Keratinocyte (primary cell): ENCODE data around the gene PRPF38A. TPM values are rescaled to one million over a fixed set of nuclear protein-coding genes. Genes with fewer than 3 reads are reported as not detected.
"Not testable (repeated sequence)": the region's sequence is repeated elsewhere in the genome, so short reads cannot be mapped to it uniquely, and the experiment has no call there.

Experiments used
- DNase-seq: peaks from one replicate; pipeline ENCODE4 v3.0.0-alpha.2; 2011; ENCODE audit warnings: low read depth, missing footprints, low spot score
- FAIRE-seq: peaks from 2 replicates; lab custom pipeline; 2011; peaks lifted over from hg19 to GRCh38; lab: Jason Lieb, UNC
- H2AFZ ChIP-seq: 2 replicates; pipeline ENCODE4 v1.6.0; 2012; ENCODE audit warnings: low read length, control low read depth, inconsistent platforms; ENCODE audit not compliant: control insufficient read depth
- H3K27ac ChIP-seq: 2 replicates; pipeline ENCODE4 v1.5.1; 2011; ENCODE audit warnings: low read length; ENCODE audit not compliant: control insufficient read depth, insufficient read depth
- H3K27me3 ChIP-seq: 3 replicates; pipeline ENCODE4 v1.6.0; 2011; ENCODE audit warnings: low read length; ENCODE audit not compliant: control insufficient read depth, insufficient read depth; ENCODE audit errors: extremely low read depth
- H3K36me3 ChIP-seq, 2 experiments: 2 replicates in 1 of 2; 3 replicates in 1 of 2; pipeline ENCODE4 v1.5.1; 2011; ENCODE audit warnings: low read length in 2 of 2, mild to moderate bottlenecking in 1 of 2; ENCODE audit not compliant: control insufficient read depth in 2 of 2, insufficient read depth in 2 of 2; ENCODE audit errors: extremely low read depth in 1 of 2
- H3K4me1 ChIP-seq: 3 replicates; pipeline ENCODE4 v1.5.1; 2011; ENCODE audit warnings: low read length; ENCODE audit not compliant: control insufficient read depth, insufficient read depth; ENCODE audit errors: extremely low read depth
- H3K4me2 ChIP-seq: 3 replicates; pipeline ENCODE4 v1.6.0; 2011; ENCODE audit warnings: low read depth, low read length; ENCODE audit not compliant: control insufficient read depth, insufficient read depth; ENCODE audit errors: extremely low read depth
- H3K4me3 ChIP-seq, 3 experiments: fragments of 200-600 bp in 1 of 3; sonication (generic) in 1 of 3; 2 replicates in 2 of 3; 3 replicates in 1 of 3; pipeline ENCODE4 v1.5.1; 2011 to 2016; ENCODE audit warnings: low read length in 3 of 3, mild to moderate bottlenecking in 3 of 3, control low read depth in 2 of 3, inconsistent platforms in 1 of 3, low read depth in 1 of 3, mixed read lengths in 1 of 3, mixed run types in 1 of 3, moderate library complexity in 1 of 3; ENCODE audit not compliant: control insufficient read depth in 2 of 3, insufficient read depth in 2 of 3; ENCODE audit errors: extremely low read depth in 1 of 3
- H3K79me2 ChIP-seq: 2 replicates; pipeline ENCODE4 v1.6.0; 2012; ENCODE audit warnings: low read length; ENCODE audit not compliant: control insufficient read depth, insufficient read depth
- H3K9ac ChIP-seq: 3 replicates; pipeline ENCODE4 v1.6.0; 2011; ENCODE audit warnings: low read length; ENCODE audit not compliant: control insufficient read depth, insufficient read depth; ENCODE audit errors: extremely low read depth
- H3K9me1 ChIP-seq: 3 replicates; pipeline ENCODE4 v1.6.0; 2011; ENCODE audit warnings: low read length; ENCODE audit not compliant: control insufficient read depth, insufficient read depth; ENCODE audit errors: extremely low read depth
- H3K9me3 ChIP-seq: 2 replicates; pipeline ENCODE4 v1.5.1; 2012; ENCODE audit warnings: low read depth, low read length; ENCODE audit not compliant: control insufficient read depth
- H4K20me1 ChIP-seq: 3 replicates; pipeline ENCODE4 v1.6.0; 2011; ENCODE audit warnings: low read length; ENCODE audit not compliant: control insufficient read depth, insufficient read depth; ENCODE audit errors: extremely low read depth
- CTCF ChIP-seq, 3 experiments: IDR thresholded peaks in 1 of 3; conservative IDR thresholded peaks in 1 of 3; optimal IDR thresholded peaks in 1 of 3; 2 replicates in 2 of 3; 3 replicates in 1 of 3; pipeline versions ENCODE3 to v1.5.1; 2011; ENCODE audit warnings: low read length in 3 of 3, mild to moderate bottlenecking in 3 of 3, moderate library complexity in 2 of 3, control low read depth in 1 of 3, inconsistent platforms in 1 of 3; ENCODE audit not compliant: insufficient read depth in 2 of 3; ENCODE audit errors: extremely low read depth in 1 of 3
- EZH2 ChIP-seq: IDR thresholded peaks from one replicate; pipeline ENCODE4 v1.6.1; 2012; ENCODE audit warnings: inconsistent platforms, mild to moderate bottlenecking, low read length, moderate library complexity
- dilution Hi-C: fragments of 300-500 bp; cut with MboI; formaldehyde crosslinking; loops from one replicate; pipeline ENCODE4 v1.7.0; 2020; ENCODE audit warnings: low sequenced_read_pairs; ENCODE audit not compliant: extremely low pct_ligation_motif_present
- polyA plus RNA-seq, 5 experiments: library from polyadenylated mRNA; depleted of rRNA in 3 of 5; stranded (reverse) in 3 of 5; stranded (forward) in 1 of 5; unstranded in 1 of 5; fragments of >200 nt; gene quantifications; 1 replicate in 1 of 5; 2 replicates in 3 of 5; 3 replicates in 1 of 5; pipeline versions ENCODE4 v1.2.1 to v1.2.3, GENCODE V29; 2011 to 2012; ENCODE audit warnings: missing spikeins in 2 of 5, low read depth in 1 of 5, low replicate concordance in 1 of 5

PRPF38A gene
- polyA plus RNA-seq, 1 donor (not counting 4 experiments of a cell fraction or from before 2014, with no cell fraction given) = 29.5 TPM

- Histone ChIP-seq H3K36me3 (peaks cover 8 to 9% of the 10 kb centered on the region in 2 experiments), H3K4me2 (no peak overlapping the region), H3K4me1 (peaks cover 29% of the 10 kb centered on the region), H3K9ac (no peak overlapping the region), H3K27me3 (no peaks in the 10 kb centered on the region), H3K9me1 (peaks cover 2% of the 10 kb centered on the region), H3K79me2 (peaks cover 18% of the 10 kb centered on the region), H2AFZ (no peak overlapping the region), H3K4me3 (no peak overlapping the region), H4K20me1 (no peaks in the 10 kb centered on the region), H3K27ac (no peak overlapping the region), H3K9me3 (no peaks in the 10 kb centered on the region)
- dilution Hi-C loops = no loop called here
- no peak for TF ChIP-seq CTCF (optimal IDR thresholded peaks at IDR 0.05 in 1 of 3, IDR thresholded peaks at IDR 0.05 in 1 of 3, conservative IDR thresholded peaks at IDR 0.05 in 1 of 3; ENCODE audit: extremely low read depth in 1 of 3, insufficient read depth in 2 of 3, low read length in 3 of 3)
- TF ChIP-seq EZH2 = no peak
- DNase-seq = no peak
- FAIRE-seq = no peak
These were observed 37.1 kb upstream of the PRPF38A start for GRCh38 chr1:52367272-52367671.

GRCh38 chr1:52368383-52369172 lies 35.8 kb upstream of the PRPF38A start:
- Histone ChIP-seq H3K27me3 (no peaks in the 10 kb centered on the region), H3K4me1 (peaks cover 29% of the 10 kb centered on the region), H3K4me3 (peak overlapping the region; percentile 43 to 69 (median 63)), H2AFZ (peak overlapping the region; percentile 70), H3K9me3 (no peaks in the 10 kb centered on the region), H3K9me1 (peaks cover 2% of the 10 kb centered on the region), H3K79me2 (peaks cover 15% of the 10 kb centered on the region), H3K9ac (peak overlapping the region; percentile 69), H4K20me1 (no peaks in the 10 kb centered on the region), H3K27ac (peak overlapping the region; percentile 68), H3K4me2 (peak overlapping the region; percentile 90), H3K36me3 (peaks cover 2 to 10% of the 10 kb centered on the region in 2 experiments)
- peak; percentile 36 for DNase-seq
- dilution Hi-C loops = no loop called here
- TF ChIP-seq EZH2 (no peak), CTCF (optimal IDR thresholded peaks at IDR 0.05 in 1 of 3, IDR thresholded peaks at IDR 0.05 in 1 of 3, conservative IDR thresholded peaks at IDR 0.05 in 1 of 3; ENCODE audit: extremely low read depth in 1 of 3, insufficient read depth in 2 of 3, low read length in 3 of 3) (peak in 1 of 3 experiments; percentile 17)
- peak; percentile 96 for FAIRE-seq

DNA sequence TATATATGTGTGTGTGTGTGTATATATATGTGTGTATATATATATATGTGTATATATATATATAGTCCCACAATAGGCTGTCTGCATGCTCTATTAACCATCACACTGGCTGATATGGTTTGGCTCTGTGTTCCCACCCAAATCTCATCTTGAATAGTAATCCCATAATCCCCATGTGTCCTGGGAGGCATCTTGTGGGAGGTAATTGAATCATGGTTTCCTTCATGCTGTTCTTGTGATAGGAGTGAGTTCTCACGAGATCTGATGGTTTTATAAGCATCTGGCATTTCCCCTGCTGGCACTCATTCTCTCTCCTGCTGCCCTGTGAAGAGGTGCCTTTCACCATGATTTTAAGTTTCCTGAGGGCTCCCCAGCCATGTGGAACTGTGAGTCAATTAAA lies 34.6 kb upstream of the PRPF38A start:
- dilution Hi-C loops, DNase-seq, H3K27ac ChIP-seq, H3K4me2 ChIP-seq, H4K20me1 ChIP-seq, H3K36me3 ChIP-seq, H3K9me1 ChIP-seq, H3K4me3 ChIP-seq, H3K27me3 ChIP-seq, FAIRE-seq, H2AFZ ChIP-seq, H3K9ac ChIP-seq, H3K9me3 ChIP-seq, H3K79me2 ChIP-seq: not testable (repeated sequence)
- H3K4me1 ChIP-seq = peaks cover 25% of the 10 kb centered on the region
